ENCODE results near the gene MICAL3. TPM values are rescaled to one million over a fixed set of nuclear protein-coding genes. Genes with fewer than 3 reads are reported as not detected.
"Not testable (repeated sequence)": the region's sequence is repeated elsewhere in the genome, so short reads cannot be mapped to it uniquely, and the experiment has no call there.

Gene MICAL3
- total RNA-seq, 6 experiments from 2014 or later = 38.6 to 44.1 (median 39.7) TPM

DNA sequence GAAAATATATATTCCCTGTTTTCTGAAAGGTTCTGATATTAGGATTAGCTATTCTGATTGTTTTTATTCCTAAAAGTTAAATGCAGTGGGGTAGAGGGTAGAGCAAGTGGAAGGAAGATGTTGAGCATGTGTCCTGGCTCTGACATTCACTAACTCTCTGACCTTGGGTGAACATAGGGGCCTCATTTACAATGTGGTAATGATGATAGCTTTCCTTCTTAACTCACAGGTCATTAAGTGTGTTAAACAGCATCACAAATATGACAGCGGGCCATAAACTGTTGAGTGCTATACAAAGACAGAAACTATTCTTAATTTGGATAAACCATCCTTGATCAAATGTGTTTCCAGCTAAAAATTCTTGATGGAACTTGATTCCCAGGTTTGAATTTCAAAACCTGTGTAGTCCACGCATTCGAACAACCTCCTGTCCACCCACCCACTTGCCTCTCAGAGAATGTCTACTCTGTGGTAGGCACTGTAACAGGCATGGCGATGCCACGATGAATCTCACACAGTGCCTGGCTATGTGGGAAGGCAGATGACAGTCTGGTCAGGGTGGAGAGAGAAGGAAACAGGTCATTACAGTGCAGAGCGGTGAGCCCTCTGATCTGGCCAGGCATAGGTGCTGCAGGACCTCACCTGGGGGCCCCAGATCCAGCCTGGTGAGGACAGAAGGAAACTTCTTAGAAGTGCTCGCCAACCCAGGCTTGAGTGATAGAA, 34.2 kb upstream of the MICAL3 start:
- no peak overlapping the region for H3K4me3 Mint-ChIP-seq
- H3K4me1 Mint-ChIP-seq (ENCODE audit: low read depth) = peaks cover 63% of the 10 kb centered on the region
- H3K27ac Mint-ChIP-seq = no peak overlapping the region
- no peaks in the 10 kb centered on the region for H3K9me3 Mint-ChIP-seq
- no peaks in the 10 kb centered on the region; the same call in 1 of the 2 replicates for H3K27me3 Mint-ChIP-seq (ENCODE audit: insufficient read depth)
- H3K36me3 Mint-ChIP-seq (ENCODE audit: low read depth) = no peaks in the 10 kb centered on the region
- TF ChIP-seq, protein P1, sequence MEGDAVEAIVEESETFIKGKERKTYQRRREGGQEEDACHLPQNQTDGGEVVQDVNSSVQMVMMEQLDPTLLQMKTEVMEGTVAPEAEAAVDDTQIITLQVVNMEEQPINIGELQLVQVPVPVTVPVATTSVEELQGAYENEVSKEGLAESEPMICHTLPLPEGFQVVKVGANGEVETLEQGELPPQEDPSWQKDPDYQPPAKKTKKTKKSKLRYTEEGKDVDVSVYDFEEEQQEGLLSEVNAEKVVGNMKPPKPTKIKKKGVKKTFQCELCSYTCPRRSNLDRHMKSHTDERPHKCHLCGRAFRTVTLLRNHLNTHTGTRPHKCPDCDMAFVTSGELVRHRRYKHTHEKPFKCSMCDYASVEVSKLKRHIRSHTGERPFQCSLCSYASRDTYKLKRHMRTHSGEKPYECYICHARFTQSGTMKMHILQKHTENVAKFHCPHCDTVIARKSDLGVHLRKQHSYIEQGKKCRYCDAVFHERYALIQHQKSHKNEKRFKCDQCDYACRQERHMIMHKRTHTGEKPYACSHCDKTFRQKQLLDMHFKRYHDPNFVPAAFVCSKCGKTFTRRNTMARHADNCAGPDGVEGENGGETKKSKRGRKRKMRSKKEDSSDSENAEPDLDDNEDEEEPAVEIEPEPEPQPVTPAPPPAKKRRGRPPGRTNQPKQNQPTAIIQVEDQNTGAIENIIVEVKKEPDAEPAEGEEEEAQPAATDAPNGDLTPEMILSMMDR (IDR thresholded peaks at IDR 0.05) = no peak
- DNase-seq = no peak

DNA sequence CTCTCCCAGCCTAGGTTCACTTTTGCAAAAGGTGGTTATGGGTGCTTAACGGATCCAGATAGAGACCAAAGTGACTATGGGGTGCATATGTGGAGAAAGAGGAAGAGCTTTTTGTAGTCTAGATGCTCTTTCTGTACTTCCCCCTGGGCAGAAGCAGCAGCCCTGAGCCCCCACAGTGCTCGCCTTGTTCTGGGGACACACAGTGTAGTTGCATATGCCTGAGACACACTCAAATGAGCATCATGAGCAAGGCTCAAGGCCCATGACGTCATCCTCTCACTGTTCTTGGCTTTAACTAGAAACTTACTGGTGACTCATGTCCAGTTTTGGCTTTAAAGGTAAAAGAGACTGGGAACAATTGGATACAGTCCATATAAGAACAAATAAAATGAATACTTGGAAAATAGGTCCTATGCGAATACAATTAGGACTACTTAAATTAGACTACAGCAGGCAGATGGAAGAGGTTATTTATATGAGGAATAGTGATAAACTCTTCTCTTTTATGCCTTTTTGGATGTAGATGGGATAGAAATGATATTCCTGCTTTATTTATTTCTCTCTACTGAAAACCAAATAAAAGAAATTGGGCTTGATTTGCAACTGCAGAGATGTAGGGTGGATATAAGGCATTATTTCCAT, 33.3 kb upstream of the MICAL3 start:
- peaks cover 55% of the 10 kb centered on the region for H3K4me1 Mint-ChIP-seq (ENCODE audit: low read depth)

DNA sequence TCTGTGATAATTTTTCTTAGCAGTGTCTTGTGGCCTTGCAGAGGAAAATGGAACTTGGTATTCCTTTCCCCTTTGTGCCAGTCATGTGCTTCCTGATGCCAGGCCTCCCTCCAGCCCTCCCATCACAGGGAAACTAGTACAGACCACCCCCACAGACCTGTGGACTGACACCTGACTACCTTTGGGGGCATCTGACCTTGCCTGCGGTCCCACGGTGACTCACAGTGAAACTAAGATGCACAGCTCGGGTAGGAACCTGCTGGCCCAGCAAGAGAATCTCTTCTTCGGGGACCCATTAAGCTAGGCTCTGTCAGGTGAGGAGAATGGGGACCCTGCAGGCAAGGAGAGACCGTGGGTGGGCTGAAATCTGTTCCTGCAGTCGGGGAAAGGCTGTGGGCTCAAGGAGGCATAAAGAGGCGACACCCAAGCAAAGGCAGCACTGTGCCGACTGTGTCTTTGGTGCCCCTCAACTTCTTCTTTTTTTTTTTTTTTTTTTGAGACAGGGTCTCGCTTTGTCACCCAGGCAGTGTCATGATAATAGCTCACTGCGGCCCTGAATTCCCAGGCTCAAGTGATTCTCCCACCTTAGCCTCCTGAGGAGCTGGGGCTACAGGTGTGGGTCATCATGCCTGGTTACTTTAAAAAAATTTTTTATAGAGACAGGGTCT, 32.6 kb upstream of the MICAL3 start:
- Mint-ChIP-seq H3K4me3 (peak overlapping the region; percentile 69), H3K4me1 (ENCODE audit: low read depth) (peaks cover 52% of the 10 kb centered on the region), H3K27me3 (ENCODE audit: insufficient read depth) (no peaks in the 10 kb centered on the region; the same call in none of the 2 replicates), H3K36me3 (ENCODE audit: low read depth) (no peaks in the 10 kb centered on the region), H3K9me3 (peaks cover 4% of the 10 kb centered on the region; the same call in 1 of the 2 replicates), H3K27ac (peak overlapping the region; percentile 87)
- no peak for DNase-seq
- TF ChIP-seq, protein P1 (IDR thresholded peaks at IDR 0.05) = no peak

More for the DNA sequence above, 33.3 kb upstream of the MICAL3 start:
- H3K27me3 Mint-ChIP-seq (ENCODE audit: insufficient read depth) = no peaks in the 10 kb centered on the region; the same call in 1 of the 2 replicates
- peak; percentile 94 for DNase-seq
- peak overlapping the region; percentile 36; the same call in 1 of the 2 replicates for H3K4me3 Mint-ChIP-seq
- peak overlapping the region; percentile 81 for H3K27ac Mint-ChIP-seq
- H3K36me3 Mint-ChIP-seq (ENCODE audit: low read depth) = no peaks in the 10 kb centered on the region
- H3K9me3 Mint-ChIP-seq = no peaks in the 10 kb centered on the region
- TF ChIP-seq, protein P1 (IDR thresholded peaks at IDR 0.05) = no peak

DNA sequence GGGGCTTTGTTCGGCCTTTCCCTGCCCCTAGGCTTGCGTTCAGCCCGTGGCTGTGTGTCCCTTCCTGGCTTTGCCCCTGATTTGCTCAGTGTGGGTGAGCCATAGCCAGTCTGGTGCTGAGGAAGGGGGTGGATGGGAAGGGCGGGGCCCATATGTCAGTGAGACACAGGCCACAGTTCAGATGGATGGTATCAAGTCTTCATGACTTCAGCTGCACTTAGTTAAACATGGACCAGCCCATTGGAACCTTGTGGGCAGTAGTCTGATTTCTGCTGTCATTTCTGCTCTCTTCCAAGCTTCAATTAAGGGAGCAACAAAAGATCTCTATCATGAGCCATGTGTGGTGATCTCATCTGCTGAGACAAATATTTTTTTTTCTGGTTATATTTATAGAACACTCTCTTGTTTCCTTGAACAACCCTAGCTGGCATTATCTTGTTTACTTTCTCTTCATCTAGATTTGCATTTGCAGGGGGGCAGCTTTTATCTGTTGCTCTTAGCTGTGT, 31.9 kb upstream of the MICAL3 start:
- peak; percentile 88 for DNase-seq
- H3K4me3 Mint-ChIP-seq = peak overlapping the region; percentile 69
- peaks cover 47% of the 10 kb centered on the region for H3K4me1 Mint-ChIP-seq (ENCODE audit: low read depth)
- TF ChIP-seq, protein P1 (IDR thresholded peaks at IDR 0.05) = no peak
- H3K9me3 Mint-ChIP-seq = peaks cover 4% of the 10 kb centered on the region; the same call in 1 of the 2 replicates
- H3K27me3 Mint-ChIP-seq (ENCODE audit: insufficient read depth) = no peaks in the 10 kb centered on the region; the same call in none of the 2 replicates
- H3K36me3 Mint-ChIP-seq (ENCODE audit: low read depth) = no peaks in the 10 kb centered on the region
- H3K27ac Mint-ChIP-seq = peak overlapping the region; percentile 87

DNA sequence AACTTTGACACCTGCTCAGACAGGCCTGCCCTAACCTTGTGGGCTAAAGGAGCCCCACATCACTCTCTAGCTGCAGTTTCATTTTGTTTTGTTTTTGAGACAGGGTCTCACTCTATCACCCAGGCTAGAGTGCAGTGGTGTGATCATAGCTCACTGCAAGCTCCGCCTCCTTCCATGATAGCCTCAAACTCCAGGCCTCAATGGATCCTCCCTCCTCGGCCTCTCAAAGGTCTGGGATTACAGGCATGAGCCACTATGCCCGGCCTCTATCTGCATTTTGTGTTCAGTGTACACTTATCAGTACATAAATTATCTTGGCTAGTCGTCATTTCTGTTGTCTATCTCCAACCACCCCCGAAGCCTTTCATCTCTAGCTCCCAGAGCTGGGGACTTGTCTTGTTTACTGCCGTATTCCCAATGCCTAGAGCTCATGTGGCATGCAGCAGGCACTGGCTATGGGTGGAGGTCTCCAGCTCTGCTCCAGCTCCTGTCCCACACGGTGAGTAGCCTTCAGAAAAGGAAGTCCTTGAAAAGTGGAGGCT, 31.3 kb upstream of the MICAL3 start:
- H3K27me3 Mint-ChIP-seq (ENCODE audit: insufficient read depth) = no peaks in the 10 kb centered on the region; the same call in none of the 2 replicates

DNA sequence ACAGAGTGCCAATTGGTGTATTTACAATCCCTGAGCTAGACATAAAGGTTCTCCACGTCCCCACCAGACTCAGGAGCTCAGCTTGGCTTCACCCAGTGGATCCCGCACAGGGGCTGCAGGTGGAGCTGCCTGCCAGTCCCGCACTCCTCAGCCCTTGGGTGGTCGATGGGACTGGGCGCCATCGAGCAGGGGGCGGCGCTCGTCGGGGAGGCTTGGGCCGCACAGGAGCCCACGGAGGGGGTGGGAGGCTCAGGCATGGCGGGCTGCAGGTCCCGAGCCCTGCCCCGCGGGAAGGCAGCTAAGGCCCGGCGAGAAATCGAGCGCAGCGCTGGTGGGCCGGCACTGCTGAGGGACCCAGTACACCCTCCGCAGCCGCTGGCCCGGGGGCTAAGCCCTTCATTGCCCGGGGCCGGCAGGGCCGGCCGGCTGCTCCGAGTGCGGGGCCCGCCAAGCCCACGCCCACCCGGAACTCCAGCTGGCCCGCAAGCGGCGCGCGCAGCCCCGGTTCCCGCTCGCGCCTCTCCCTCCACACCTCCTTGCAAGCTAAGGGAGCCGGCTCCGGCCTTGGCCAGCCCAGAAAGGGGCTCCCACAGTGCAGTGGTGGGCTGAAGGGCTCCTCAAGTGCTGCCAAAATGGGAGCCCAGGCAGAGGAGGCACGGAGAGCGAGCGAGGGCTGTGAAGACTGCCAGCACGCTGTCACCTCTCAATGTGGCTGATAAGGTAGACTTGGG, 29.0 kb upstream of the MICAL3 start:
- H3K27ac Mint-ChIP-seq; H3K4me3 Mint-ChIP-seq; H3K27me3 Mint-ChIP-seq (ENCODE audit: insufficient read depth); H3K9me3 Mint-ChIP-seq; H3K36me3 Mint-ChIP-seq (ENCODE audit: low read depth); DNase-seq: not testable (repeated sequence)
- peaks cover 39% of the 10 kb centered on the region for H3K4me1 Mint-ChIP-seq (ENCODE audit: low read depth)

More for the DNA sequence above, 31.3 kb upstream of the MICAL3 start:
- Mint-ChIP-seq H3K27ac (peak overlapping the region; percentile 87), H3K4me3 (peak overlapping the region; percentile 69; the same call in 1 of the 2 replicates), H3K9me3 (peaks cover 4% of the 10 kb centered on the region; the same call in 1 of the 2 replicates), H3K36me3 (ENCODE audit: low read depth) (no peaks in the 10 kb centered on the region), H3K4me1 (ENCODE audit: low read depth) (peaks cover 42% of the 10 kb centered on the region)
- TF ChIP-seq, protein P1 (IDR thresholded peaks at IDR 0.05) = no peak
- DNase-seq = no peak

DNA sequence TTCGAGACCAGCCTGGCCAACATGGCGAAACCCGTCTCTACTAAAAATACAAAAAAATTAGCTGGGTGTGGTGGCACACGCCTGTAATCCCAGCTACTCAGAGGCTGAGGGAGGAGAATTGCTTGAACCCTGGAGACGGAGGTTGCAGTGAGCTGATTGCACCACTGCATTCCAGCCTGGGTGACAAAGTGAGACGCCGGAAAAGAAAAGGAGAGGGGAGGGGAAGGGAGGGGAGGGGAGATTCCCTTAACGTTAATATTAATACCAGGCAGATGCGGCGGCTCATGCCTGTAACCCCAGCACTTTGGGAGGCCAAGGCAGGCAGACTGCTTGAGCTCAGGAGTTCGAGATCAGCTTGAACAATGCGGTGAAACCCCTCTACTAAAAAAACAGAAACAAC, 26.8 kb upstream of the MICAL3 start:
- H3K9me3 Mint-ChIP-seq; DNase-seq; H3K4me3 Mint-ChIP-seq; H3K27ac Mint-ChIP-seq; H3K36me3 Mint-ChIP-seq (ENCODE audit: low read depth); H3K27me3 Mint-ChIP-seq (ENCODE audit: insufficient read depth): not testable (repeated sequence)
- H3K4me1 Mint-ChIP-seq (ENCODE audit: low read depth) = peaks cover 20% of the 10 kb centered on the region

Data from HFFc6 (cell line).